Pancreas (tissue), 10 donors: ENCODE data around the gene GAS7. TPM values are rescaled to one million over a fixed set of nuclear protein-coding genes. Genes with fewer than 3 reads are reported as not detected.

Experiments
- ATAC-seq, 4 donors: fragments of 200-7000 bp; cut with Tn5 transposase; one replicate each; pipeline versions ENCODE4 v1.8.0 to v1.9.1; 2020; ENCODE audit warnings: mild to moderate bottlenecking in 4 of 4, moderate library complexity in 4 of 4
- DNase-seq, 6 donors: peaks; one replicate each; pipeline ENCODE4 v3.0.0-alpha.2; 2020
- FAIRE-seq: peaks from 2 replicates; lab custom pipeline; 2012; peaks lifted over from hg19 to GRCh38; lab: Jason Lieb, UNC
- H3K27ac ChIP-seq, 4 donors: fragments of 200-600 bp; sonication (generic); 1 replicate in 3 of 4; 2 replicates in 1 of 4; pipeline versions ENCODE4 v1.5.0 to v1.8.0; 2020
- H3K27me3 ChIP-seq, 4 donors: fragments of 200-600 bp; one replicate each; pipeline ENCODE4 v1.8.0; 2021
- H3K36me3 ChIP-seq, 3 donors: fragments of 200-600 bp; sonication (generic) in 1 of 3; one replicate each; pipeline versions ENCODE4 v1.5.0 to v1.8.0; 2020 to 2021
- H3K4me1 ChIP-seq, 3 donors: fragments of 200-600 bp; one replicate each; pipeline ENCODE4 v1.8.0; 2021
- H3K4me3 ChIP-seq, 4 donors: fragments of 200-600 bp; sonication (generic) in 2 of 4; one replicate each; pipeline versions ENCODE4 v1.5.0 to v1.8.0; 2020 to 2021
- H3K9me3 ChIP-seq, 4 donors: fragments of 200-600 bp; one replicate each; pipeline ENCODE4 v1.8.0; 2021
- CTCF ChIP-seq, 4 donors: fragments of 200-600 bp; sonication (generic) in 3 of 4; IDR thresholded peaks; one replicate each; pipeline versions ENCODE4 v1.5.0 to v1.8.0; 2021; ENCODE audit warnings: antibody characterized with exemption in 4 of 4
- WGBS, 2 donors: extraction: QIAGEN DNeasy Blood & Tissue Kit; methylation state at CpG; one replicate each; pipeline ENCODE4 v1.1.7; 2013; 5-methylcytosine and 5-hydroxymethylcytosine counted together
- intact Hi-C, 3 donors: fragments of 100-400 bp; cut with DNase I; formaldehyde crosslinking; loops; one replicate each; pipeline versions ENCODE4 v1.11.1 to v1.14.2; 2022
- polyA plus RNA-seq, 2 donors: library from polyadenylated mRNA; stranded (reverse); fragments of 200-250 nt; gene quantifications; one replicate each; pipeline ENCODE4 v1.2.3, GENCODE V29; 2013
- total RNA-seq, 6 donors: library from RNA; stranded (reverse); fragmentation: NEBNext Ultra II Directional in 4 of 6; extraction: Animal tissue kit (Norgen Biotek cat#: 25700) in 4 of 6; gene quantifications; one replicate each; pipeline versions ENCODE4 v1.2.1 to v1.2.4, GENCODE V29; 2021 to 2023
- donor health status: healthy with polysubstance abuse.
- donor health status: DM: no; HTN: no; CAD: no; lungs with moderate emphysema.
- donor health status: DM: no; HTN: no; CAD: no.
- donor health status: control.
- donor health status: control.
- donor health status: Bipolar disorder and iron deficiency.
- donor health status: DM: yes; HTN: yes; CAD: no.
- donor health status: DM: no; HTN: no; CAD: no.
- donor health status: DM: no; HTN: no; CAD: no.
- donor health status: DM: yes; HTN: yes; CAD: no.

Gene GAS7
- total and polyA plus RNA-seq, 8 donors, result 1.9 to 22.9 (median 3.7) TPM

- no peak for TF ChIP-seq CTCF (IDR thresholded peaks at IDR 0.05)
- DNase-seq, result no peak
- ATAC-seq, result no peak
- H3K4me1 ChIP-seq, result no peaks in the 10 kb centered on the region
- WGBS, 2 donors, result 71 to 72% methylated on average over 12 to 13 of the region's 13 CpGs
- intact Hi-C loops, result no loop called here
- H3K27me3 ChIP-seq, result no peaks in the 10 kb centered on the region
- no peak for FAIRE-seq
- no peak overlapping the region for H3K27ac ChIP-seq
- H3K36me3 ChIP-seq, result no peaks in the 10 kb centered on the region
- no peak overlapping the region for H3K4me3 ChIP-seq
- no peaks in the 10 kb centered on the region for H3K9me3 ChIP-seq
These were observed 281.3 kb downstream of the GAS7 start for GRCh38 chr17:9917131-9917530.

GRCh38 chr17:9916108-9916507 is 282.3 kb downstream of the GAS7 start:
- Histone ChIP-seq H3K4me3 (no peak overlapping the region), H3K9me3 (no peaks in the 10 kb centered on the region), H3K36me3 (no peaks in the 10 kb centered on the region), H3K27ac (no peak overlapping the region), H3K27me3 (no peaks in the 10 kb centered on the region), H3K4me1 (no peaks in the 10 kb centered on the region)
- intact Hi-C loops, result no loop called here
- 55 to 57% methylated on average over 8 of the region's 8 CpGs for WGBS, 2 donors
- no peak for DNase-seq
- FAIRE-seq, result no peak
- no peak for ATAC-seq
- no peak for TF ChIP-seq CTCF (IDR thresholded peaks at IDR 0.05)

- H3K4me1 ChIP-seq, result no peaks in the 10 kb centered on the region
- H3K9me3 ChIP-seq, result no peaks in the 10 kb centered on the region
- no peak overlapping the region for H3K27ac ChIP-seq
- no peak for ATAC-seq
- H3K4me3 ChIP-seq, result no peak overlapping the region
- intact Hi-C loops, result no loop called here
- WGBS, 2 donors, result 60 to 80% methylated on average over 5 of the region's 5 CpGs
- no peak for DNase-seq
- no peaks in the 10 kb centered on the region for H3K36me3 ChIP-seq
- H3K27me3 ChIP-seq, result no peaks in the 10 kb centered on the region
- FAIRE-seq, result no peak
- no peak for TF ChIP-seq CTCF (IDR thresholded peaks at IDR 0.05)
These were observed 284.9 kb downstream of the GAS7 start for GRCh38 chr17:9913476-9913875.

GRCh38 chr17:9912121-9913099 is 286.0 kb downstream of the GAS7 start:
- no peak for FAIRE-seq
- intact Hi-C loops, result no loop called here

More at GRCh38 chr17:9912121-9913099, 286.0 kb downstream of the GAS7 start:
- Histone ChIP-seq H3K27me3 (no peaks in the 10 kb centered on the region), H3K4me3 (no peak overlapping the region), H3K36me3 (no peaks in the 10 kb centered on the region), H3K4me1 (no peaks in the 10 kb centered on the region), H3K9me3 (no peaks in the 10 kb centered on the region), H3K27ac (no peak overlapping the region)
- TF ChIP-seq CTCF (IDR thresholded peaks at IDR 0.05), result no peak
- DNase-seq, result no peak
- no peak for ATAC-seq
- 54 to 73% methylated on average over 18 of the region's 18 CpGs for WGBS, 2 donors
